Embryonic facial prominence (tissue), 1 donor: Measurements from ENCODE around the gene ARL6IP4.
"Not testable (repeated sequence)": the region's sequence is repeated elsewhere in the genome, so short reads cannot be mapped to it uniquely, and the experiment has no call there.

Experiments
- DNase-seq: peaks from one replicate; pipeline ENCODE4 v3.0.0-alpha.2; 2016; ENCODE audit errors: extremely low spot score

Gene ARL6IP4

GRCh38 chr12:123010681-123011080 is 30.2 kb downstream of the ARL6IP4 start:
- DNase-seq: no peak

- no peak for DNase-seq
Observed at GRCh38 chr12:123011701-123012100, 31.2 kb downstream of the ARL6IP4 start.

GRCh38 chr12:123013185-123014095 is 33.0 kb downstream of the ARL6IP4 start:
- no peak for DNase-seq

- not testable (repeated sequence) for DNase-seq
Observed at GRCh38 chr12:123014473-123014872, 34.0 kb downstream of the ARL6IP4 start.

- no peak for DNase-seq
Observed at GRCh38 chr12:123017753-123018152, 37.3 kb downstream of the ARL6IP4 start.

- DNase-seq: no peak
Observed at GRCh38 chr12:123019841-123020138, 39.3 kb downstream of the ARL6IP4 start.

- DNase-seq: no peak
Observed at GRCh38 chr12:123021688-123022604, 41.5 kb downstream of the ARL6IP4 start.

GRCh38 chr12:123022846-123023245 is 42.4 kb downstream of the ARL6IP4 start:
- DNase-seq: no peak

GRCh38 chr12:123024819-123025391 is 44.4 kb downstream of the ARL6IP4 start:
- no peak for DNase-seq

GRCh38 chr12:123026094-123026853 is 45.8 kb downstream of the ARL6IP4 start:
- DNase-seq: no peak

GRCh38 chr12:123027726-123028445 is 47.4 kb downstream of the ARL6IP4 start:
- no peak for DNase-seq

GRCh38 chr12:123028475-123028874 is 48.0 kb downstream of the ARL6IP4 start:
- no peak for DNase-seq

- no peak for DNase-seq
Observed at GRCh38 chr12:123029550-123029949, 49.1 kb downstream of the ARL6IP4 start.

- no peak for DNase-seq
Observed at GRCh38 chr12:123030686-123031085, 50.2 kb downstream of the ARL6IP4 start.

GRCh38 chr12:123031171-123031845 is 50.8 kb downstream of the ARL6IP4 start:
- DNase-seq: no peak
